Neuronal stem cell (in vitro differentiated cells): ENCODE results near the gene CTSS.
"Not testable (repeated sequence)": the region's sequence is repeated elsewhere in the genome, so short reads cannot be mapped to it uniquely, and the experiment has no call there.

ENCODE experiments used
- DNase-seq: peaks from one replicate; pipeline ENCODE4 v3.0.0-alpha.2; 2013; ENCODE audit warnings: low spot score
- H2AFZ ChIP-seq: one replicate; pipeline ENCODE4 v1.6.1; 2013; ENCODE audit warnings: mild to moderate bottlenecking, low read length, inconsistent platforms
- H2AK5ac ChIP-seq: 2 replicates; pipeline ENCODE4 v1.6.1; 2013; ENCODE audit warnings: low read depth, mild to moderate bottlenecking, inconsistent platforms, low read length, moderate library complexity, mixed read lengths
- H2BK120ac ChIP-seq: 2 replicates; pipeline ENCODE4 v1.6.1; 2013; ENCODE audit warnings: low read depth, mild to moderate bottlenecking, inconsistent platforms, low read length, moderate library complexity, mixed read lengths
- H2BK12ac ChIP-seq: one replicate; pipeline ENCODE4 v1.6.1; 2013; ENCODE audit warnings: low read length, inconsistent platforms
- H2BK15ac ChIP-seq: 2 replicates; pipeline ENCODE4 v1.6.1; 2013; ENCODE audit warnings: mild to moderate bottlenecking, low read length, inconsistent platforms, mixed read lengths
- H2BK5ac ChIP-seq: one replicate; pipeline ENCODE4 v1.6.1; 2013; ENCODE audit warnings: inconsistent platforms, mild to moderate bottlenecking, low read length, moderate library complexity
- H3K14ac ChIP-seq: one replicate; pipeline ENCODE4 v1.6.1; 2013; ENCODE audit warnings: low read length, inconsistent platforms
- H3K18ac ChIP-seq: 2 replicates; pipeline ENCODE4 v1.6.1; 2013; ENCODE audit warnings: low read length, inconsistent platforms
- H3K23ac ChIP-seq: 2 replicates; pipeline ENCODE4 v1.6.1; 2013; ENCODE audit warnings: low read depth, mild to moderate bottlenecking, mixed read lengths, low read length, inconsistent platforms; ENCODE audit not compliant: poor library complexity
- H3K27ac ChIP-seq: replicated peaks from 3 replicates; pipeline ENCODE4 v1.5.1; 2013; ENCODE audit warnings: low read length, inconsistent platforms
- H3K27me3 ChIP-seq, 3 experiments: 2 replicates each; pipeline ENCODE4 v1.6.1; 2013; ENCODE audit warnings: low read length in 3 of 3, mild to moderate bottlenecking in 2 of 3, inconsistent platforms in 1 of 3, low read depth in 1 of 3, mixed read lengths in 1 of 3, moderate library complexity in 1 of 3; ENCODE audit not compliant: control insufficient read depth in 3 of 3, insufficient read depth in 3 of 3
- H3K36me3 ChIP-seq, 2 donors: replicated peaks in 1 of 2; 2 replicates each; pipeline ENCODE4 v1.6.1; 2013; ENCODE audit warnings: low read length in 2 of 2; ENCODE audit not compliant: control insufficient read depth in 2 of 2, insufficient read depth in 2 of 2
- H3K4ac ChIP-seq: 2 replicates; pipeline ENCODE4 v1.6.1; 2013; ENCODE audit warnings: inconsistent platforms, mild to moderate bottlenecking, low read length, moderate library complexity
- H3K4me1 ChIP-seq, 2 donors: 1 replicate in 1 of 2; 2 replicates in 1 of 2; pipeline ENCODE4 v1.6.1; 2013; ENCODE audit warnings: low read length in 2 of 2, low read depth in 1 of 2; ENCODE audit not compliant: control insufficient read depth in 2 of 2, insufficient read depth in 1 of 2
- H3K4me2 ChIP-seq: one replicate; pipeline ENCODE4 v1.6.1; 2013; ENCODE audit warnings: mild to moderate bottlenecking, low read length, inconsistent platforms; ENCODE audit not compliant: insufficient read depth, poor library complexity, severe bottlenecking
- H3K4me3 ChIP-seq, 2 donors: 2 replicates each; pipeline ENCODE4 v1.5.1; 2013; ENCODE audit warnings: low read length in 2 of 2, mild to moderate bottlenecking in 2 of 2, inconsistent platforms in 1 of 2, moderate library complexity in 1 of 2
- H3K79me1 ChIP-seq: one replicate; pipeline ENCODE4 v1.6.1; 2013; ENCODE audit warnings: low read depth, mild to moderate bottlenecking, inconsistent platforms, low read length, moderate library complexity
- H3K9ac ChIP-seq: one replicate; pipeline ENCODE4 v1.6.1; 2013; ENCODE audit warnings: mild to moderate bottlenecking, low read depth, low read length, inconsistent platforms; ENCODE audit not compliant: poor library complexity
- H3K9me3 ChIP-seq, 2 donors: replicated peaks in 1 of 2; 2 replicates each; pipeline versions ENCODE3 to v1.6.1; 2013; ENCODE audit warnings: low read length in 2 of 2, mild to moderate bottlenecking in 2 of 2, inconsistent platforms in 1 of 2, low read depth in 1 of 2, mixed read lengths in 1 of 2, moderate library complexity in 1 of 2; ENCODE audit not compliant: control insufficient read depth in 2 of 2, insufficient read depth in 1 of 2
- H4K8ac ChIP-seq: one replicate; pipeline ENCODE4 v1.6.1; 2013; ENCODE audit warnings: low read depth, mild to moderate bottlenecking, inconsistent platforms, low read length, moderate library complexity
- H4K91ac ChIP-seq: one replicate; pipeline ENCODE4 v1.6.1; 2013; ENCODE audit warnings: low read length, low read depth, mild to moderate bottlenecking, inconsistent platforms; ENCODE audit not compliant: poor library complexity
- WGBS, 2 donors: extraction: QIAGEN DNeasy Blood & Tissue Kit; methylation state at CpG; one replicate each; pipeline ENCODE4 v1.1.7; 2013; ENCODE audit warnings: missing lambda C conversion rate in 2 of 2, mixed read lengths in 1 of 2; ENCODE audit not compliant: insufficient read length in 2 of 2, insufficient replicate concordance in 1 of 2; ENCODE audit errors: extremely low coverage in 2 of 2; 5-methylcytosine and 5-hydroxymethylcytosine counted together

CTSS gene

GRCh38 chr1:150709031-150709430 is 56.5 kb downstream of the CTSS start:
- H2AFZ ChIP-seq, H3K79me1 ChIP-seq, H3K4me2 ChIP-seq, H2BK12ac ChIP-seq, H2BK5ac ChIP-seq, H3K9me3 ChIP-seq, H3K18ac ChIP-seq, H3K14ac ChIP-seq, H4K8ac ChIP-seq, H3K4ac ChIP-seq, H3K23ac ChIP-seq, H3K27ac ChIP-seq, H3K36me3 ChIP-seq, DNase-seq, H2BK120ac ChIP-seq, H4K91ac ChIP-seq, H2BK15ac ChIP-seq, H3K9ac ChIP-seq, H3K4me3 ChIP-seq, H2AK5ac ChIP-seq, H3K4me1 ChIP-seq: not testable (repeated sequence)
- WGBS, 2 donors, result no CpG with 5 or more reads among the region's 1 CpG
- H3K27me3 ChIP-seq, result peaks cover 0 to 12% (median 0%) of the 10 kb centered on the region in 3 experiments

DNA sequence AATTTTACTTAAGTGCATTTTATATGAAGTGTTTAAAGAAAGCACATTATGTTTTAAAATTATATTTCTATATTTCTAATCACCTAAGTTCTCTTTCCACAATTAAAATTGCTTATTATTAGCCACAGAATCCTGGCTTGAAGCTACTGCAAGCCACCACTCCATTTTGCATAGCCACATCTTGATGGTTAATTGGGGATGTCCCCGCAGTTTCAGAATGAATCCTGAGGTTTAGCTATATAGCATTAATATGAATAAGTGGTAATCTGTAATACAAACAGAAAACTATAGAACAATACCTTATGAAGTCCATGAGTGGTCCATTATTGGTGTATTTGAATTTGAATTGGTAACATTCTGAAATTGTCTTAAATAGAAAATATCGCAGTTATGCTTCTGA is 57.0 kb downstream of the CTSS start:
- H3K4me1 ChIP-seq, result no peaks in the 10 kb centered on the region
- H3K4ac ChIP-seq, result no peak overlapping the region
- DNase-seq, result no peak
- no peak overlapping the region for H2BK120ac ChIP-seq
- no peak overlapping the region for H3K14ac ChIP-seq
- no peak overlapping the region for H3K9ac ChIP-seq
- no peak overlapping the region for H2AFZ ChIP-seq
- no peaks in the 10 kb centered on the region for H3K36me3 ChIP-seq
- no peak overlapping the region for H3K4me3 ChIP-seq
- H3K79me1 ChIP-seq, result no peaks in the 10 kb centered on the region
- no peaks in the 10 kb centered on the region for H3K9me3 ChIP-seq
- H3K23ac ChIP-seq, result no peak overlapping the region
- WGBS, 2 donors, result no CpG with 5 or more reads among the region's 2 CpGs
- no peak overlapping the region for H3K27ac ChIP-seq
- H4K8ac ChIP-seq, result no peak overlapping the region
- H2AK5ac ChIP-seq, result no peak overlapping the region
- H3K27me3 ChIP-seq, result peaks cover 0 to 14% (median 0%) of the 10 kb centered on the region in 3 experiments
- H2BK5ac ChIP-seq, result no peak overlapping the region
- no peak overlapping the region for H4K91ac ChIP-seq
- H2BK12ac ChIP-seq, result no peak overlapping the region
- no peak overlapping the region for H3K18ac ChIP-seq
- H3K4me2 ChIP-seq, result no peak overlapping the region
- no peak overlapping the region for H2BK15ac ChIP-seq

DNA sequence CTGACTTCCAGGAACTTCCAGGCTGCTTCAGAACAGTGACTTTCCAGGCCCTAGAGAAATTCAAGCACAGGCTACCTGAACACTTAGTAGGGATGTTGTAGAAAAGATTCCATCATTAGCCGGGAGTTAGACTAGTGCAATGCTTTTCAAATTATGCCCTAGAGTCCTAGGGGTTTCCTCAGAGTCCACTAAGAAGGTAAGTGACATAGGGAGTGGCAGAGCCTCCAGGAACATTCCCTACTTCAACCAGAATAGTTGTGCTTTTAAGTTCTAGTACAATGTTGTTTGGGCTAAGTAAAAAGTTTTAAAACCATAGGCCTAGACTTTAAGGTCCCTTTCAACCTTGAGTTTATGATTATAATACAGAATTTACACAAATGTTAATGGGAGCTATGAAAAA is 59.5 kb downstream of the CTSS start:
- Histone ChIP-seq H3K36me3 (no peaks in the 10 kb centered on the region), H4K8ac (no peak overlapping the region), H3K4me2 (no peak overlapping the region), H3K9ac (no peak overlapping the region), H3K4me3 (no peak overlapping the region), H4K91ac (no peak overlapping the region), H3K27me3 (peaks cover 0 to 21% (median 0%) of the 10 kb centered on the region in 3 experiments), H2AK5ac (no peak overlapping the region), H2BK15ac (no peak overlapping the region), H2AFZ (no peak overlapping the region), H3K18ac (no peak overlapping the region), H2BK12ac (no peak overlapping the region), H3K79me1 (no peaks in the 10 kb centered on the region), H3K14ac (no peak overlapping the region), H3K4me1 (no peaks in the 10 kb centered on the region), H3K9me3 (no peaks in the 10 kb centered on the region), H3K23ac (no peak overlapping the region), H3K4ac (no peak overlapping the region), H2BK120ac (no peak overlapping the region), H2BK5ac (no peak overlapping the region), H3K27ac (no peak overlapping the region)
- no peak for DNase-seq
- no CpG with 5 or more reads among the region's 1 CpG for WGBS, 2 donors

DNA sequence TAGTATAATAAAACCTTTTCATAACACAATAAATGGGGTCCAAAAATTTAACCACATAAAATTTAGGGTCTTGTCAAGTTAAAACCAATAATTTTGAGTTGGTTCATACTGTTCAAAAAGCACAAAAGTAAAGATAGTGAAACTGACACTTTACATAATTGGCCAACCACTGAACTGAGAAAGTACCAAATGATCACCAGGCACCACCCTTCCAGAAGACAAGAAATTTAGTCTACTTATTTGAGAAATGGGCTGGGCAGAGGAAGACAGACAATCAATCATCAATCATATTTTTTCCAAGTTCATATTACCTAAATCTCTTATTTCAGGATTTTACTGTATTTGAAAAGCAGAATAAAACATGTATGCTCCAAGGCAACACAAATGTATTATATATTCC is 62.2 kb downstream of the CTSS start:
- Histone ChIP-seq H3K27me3 (peaks cover 0 to 21% (median 0%) of the 10 kb centered on the region in 3 experiments), H3K27ac (no peak overlapping the region), H2AK5ac (no peak overlapping the region), H3K4ac (no peak overlapping the region), H2BK15ac (no peak overlapping the region), H3K4me3 (no peak overlapping the region), H3K36me3 (no peaks in the 10 kb centered on the region), H2AFZ (no peak overlapping the region), H4K8ac (no peak overlapping the region), H3K18ac (no peak overlapping the region), H3K79me1 (no peaks in the 10 kb centered on the region), H3K23ac (no peak overlapping the region), H2BK120ac (no peak overlapping the region), H3K9me3 (no peaks in the 10 kb centered on the region), H2BK5ac (no peak overlapping the region), H3K9ac (no peak overlapping the region), H3K4me1 (no peaks in the 10 kb centered on the region), H2BK12ac (no peak overlapping the region), H3K14ac (no peak overlapping the region), H3K4me2 (no peak overlapping the region), H4K91ac (no peak overlapping the region)
- no peak for DNase-seq
